ENCODE results near the gene PIGN.
"Not testable (repeated sequence)": the region's sequence is repeated elsewhere in the genome, so short reads cannot be mapped to it uniquely, and the experiment has no call there.

PIGN gene

DNA sequence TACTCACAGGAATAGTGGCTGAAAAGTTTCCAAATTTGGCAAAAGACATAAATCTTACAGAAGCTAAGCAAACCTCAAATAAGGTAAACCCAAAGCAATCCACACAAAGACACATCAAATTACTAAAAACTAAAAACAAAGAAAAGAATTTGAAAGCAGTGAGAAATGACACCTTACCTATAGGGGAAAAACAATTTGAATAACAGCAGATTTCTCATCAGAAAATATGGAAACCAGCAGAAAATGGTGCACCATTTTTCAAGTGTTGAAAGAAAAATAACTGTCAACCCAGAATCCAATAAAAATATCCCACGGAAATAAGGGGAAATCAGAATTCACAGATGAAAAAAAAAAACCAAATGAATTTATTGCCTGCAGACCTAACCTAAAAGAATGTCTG is 138.6 kb downstream of the PIGN start:
- DNase-seq = no peak

DNA sequence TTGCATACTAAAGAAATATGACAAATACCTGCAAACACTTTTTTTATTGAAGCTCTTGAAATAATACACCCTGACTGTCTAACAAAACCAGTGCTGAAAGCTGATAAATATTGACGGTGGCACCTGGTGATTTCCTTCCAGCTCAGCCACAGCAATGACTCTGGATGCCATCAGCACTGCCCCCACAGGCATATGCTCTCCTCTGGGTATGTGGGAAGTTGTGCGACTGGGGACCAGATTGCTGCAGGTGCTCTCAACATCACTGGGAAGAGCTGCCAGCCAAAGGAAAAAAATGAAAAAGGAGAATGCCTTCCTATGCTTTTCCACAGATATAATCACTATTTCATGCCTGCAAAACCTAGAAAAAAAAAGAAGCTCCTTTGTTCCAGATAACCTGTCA is 141.5 kb downstream of the PIGN start:
- no peak for DNase-seq

DNA sequence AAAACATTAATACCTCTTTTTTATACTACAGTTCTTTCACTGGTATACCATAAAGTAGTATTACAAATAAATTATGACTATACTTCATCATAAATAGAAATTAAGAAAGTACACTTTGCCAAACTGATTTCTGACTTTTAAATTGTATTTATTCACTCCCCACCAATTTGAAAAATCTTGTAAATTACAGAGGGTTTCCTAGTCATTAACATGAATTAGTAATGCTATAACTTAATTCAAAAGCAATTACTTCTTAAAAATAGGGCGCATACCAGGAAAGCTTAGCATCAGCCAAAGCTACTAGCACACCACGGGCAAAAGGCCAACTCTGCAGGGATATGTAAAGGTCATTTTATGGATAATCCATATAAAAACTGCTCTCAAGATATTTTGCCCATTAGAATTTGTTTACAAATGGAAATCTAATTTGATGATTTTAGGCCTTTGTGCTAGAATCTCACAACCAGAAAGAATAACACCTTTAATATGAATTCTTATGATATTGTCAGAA is 142.3 kb downstream of the PIGN start:
- DNase-seq = no peak

DNA sequence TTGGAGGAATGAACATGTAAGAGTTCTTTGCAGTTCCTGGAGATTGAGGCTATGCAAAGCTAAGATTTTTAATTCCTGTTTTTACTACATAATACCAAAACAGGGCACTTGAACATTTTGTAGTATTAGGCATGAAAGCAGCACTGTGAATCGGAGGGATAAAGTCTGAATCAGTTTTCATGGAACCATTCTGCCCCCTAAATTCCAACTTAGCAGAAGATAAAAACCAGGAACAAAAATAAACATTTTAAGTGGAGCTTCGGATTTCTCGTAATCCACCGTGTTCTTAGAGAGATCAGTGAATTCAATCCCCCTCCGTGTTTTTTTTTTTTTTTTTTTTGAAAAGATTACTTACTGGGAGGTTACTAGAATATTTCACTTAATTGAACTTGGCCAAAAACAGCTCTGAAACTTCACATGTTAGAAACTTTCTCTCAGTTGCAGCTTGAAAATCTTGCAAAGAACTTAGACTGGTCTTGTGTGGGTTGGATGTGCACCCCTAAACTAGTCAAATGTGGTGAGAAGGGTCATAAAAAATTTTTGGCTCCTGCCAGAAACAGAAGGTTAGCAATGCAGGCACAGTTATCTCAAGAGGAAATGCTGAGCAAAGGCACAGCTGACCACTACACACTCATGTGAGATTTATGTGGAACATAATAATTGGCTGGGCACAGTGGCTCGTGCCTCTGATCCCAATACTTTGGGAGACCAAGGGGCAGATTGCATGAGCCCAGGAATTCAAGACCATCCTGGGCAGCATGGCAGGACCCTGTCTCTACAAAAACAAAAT is 148.7 kb downstream of the PIGN start:
- no peak for DNase-seq

DNA sequence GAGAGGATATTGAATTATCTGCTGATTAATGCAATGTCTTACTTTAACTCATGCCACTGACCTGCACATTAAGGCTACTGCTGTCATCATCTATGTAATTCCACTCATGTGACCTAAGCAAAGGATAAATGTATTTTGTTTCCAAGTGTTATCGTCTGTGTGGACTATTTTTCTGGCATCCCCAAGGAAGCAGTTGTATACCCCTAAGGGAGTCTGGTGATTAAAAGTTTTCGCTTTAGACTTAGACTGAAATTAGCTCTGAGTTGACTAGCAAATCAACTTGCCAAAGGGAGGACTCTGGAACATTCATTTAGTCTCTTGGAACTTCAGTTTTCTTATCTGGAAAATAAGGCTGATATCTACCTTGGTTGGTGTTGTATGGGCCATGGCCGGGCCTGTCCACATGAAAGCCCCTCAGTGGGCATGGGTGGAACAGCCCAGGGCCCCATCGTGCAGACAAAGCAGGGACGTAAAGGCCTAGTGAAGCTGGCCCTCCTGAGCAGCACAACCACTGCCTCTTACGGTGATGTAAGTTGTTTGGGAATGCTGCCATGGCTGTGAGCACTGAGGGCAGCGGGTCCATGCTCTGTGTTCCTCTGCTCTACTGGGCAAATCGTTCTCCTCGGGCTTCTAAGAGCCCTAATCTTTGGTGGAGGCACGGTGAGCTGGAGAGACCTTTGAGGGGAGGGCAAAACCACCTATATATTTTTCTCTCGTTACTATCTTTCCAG is 149.7 kb downstream of the PIGN start:
- no peak for DNase-seq

DNA sequence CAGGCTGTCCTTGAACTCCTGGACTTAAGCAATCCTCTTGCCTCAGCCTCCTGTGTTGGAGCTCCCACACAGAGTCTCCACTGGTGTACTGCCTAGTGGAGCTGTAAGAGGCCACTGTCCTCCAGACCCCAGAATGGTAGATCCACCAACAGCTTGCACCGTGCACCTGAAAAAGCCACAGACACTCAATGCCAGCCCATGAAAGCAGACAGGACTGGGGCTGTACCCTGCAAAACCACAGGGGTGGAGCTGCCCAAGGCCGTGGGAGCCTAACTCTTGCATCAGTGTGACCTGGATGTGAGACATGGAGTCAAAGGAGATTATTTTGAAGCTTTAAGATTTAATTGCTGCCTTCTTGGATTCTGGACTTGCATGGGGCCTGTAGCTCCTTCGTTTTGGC is 152.6 kb downstream of the PIGN start:
- not testable (repeated sequence) for DNase-seq

DNA sequence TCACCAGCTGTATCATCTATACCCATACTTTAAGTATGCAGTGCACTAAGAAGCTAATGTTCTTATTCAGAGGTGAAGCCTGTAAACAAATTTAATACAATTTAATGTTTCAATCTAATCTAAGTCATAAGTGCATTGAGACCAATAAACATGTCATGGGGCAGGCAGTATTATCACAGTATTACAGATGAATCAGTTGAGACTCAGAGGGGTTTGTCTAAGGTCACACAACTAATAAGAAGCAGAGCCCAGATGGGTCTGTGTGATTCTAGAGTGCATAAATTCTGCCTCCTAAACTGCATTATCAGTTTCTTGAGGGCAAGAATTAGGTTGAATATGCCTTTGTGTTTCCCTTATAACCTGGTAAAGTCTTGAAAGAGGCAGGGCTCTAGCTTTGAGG is 153.1 kb downstream of the PIGN start:
- no peak for DNase-seq

DNA sequence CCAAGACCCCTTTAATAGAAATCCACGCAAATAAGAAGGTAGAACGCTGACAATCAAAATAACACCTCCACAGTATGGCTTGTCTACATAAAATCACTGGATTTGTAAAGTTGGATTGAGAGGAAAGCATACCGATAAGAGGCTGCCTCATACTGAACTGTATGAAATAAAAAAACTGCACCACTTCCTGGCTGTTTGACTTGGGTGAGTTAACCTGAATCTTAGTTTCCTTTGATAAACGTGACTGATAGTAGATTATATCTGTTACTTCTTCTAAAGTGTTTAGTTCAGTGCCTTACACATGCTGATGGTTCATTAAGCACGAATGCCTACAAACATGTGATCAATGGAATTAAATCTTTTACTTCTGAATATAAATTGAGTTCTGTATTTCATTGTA is 153.6 kb downstream of the PIGN start:
- DNase-seq = no peak

DNA sequence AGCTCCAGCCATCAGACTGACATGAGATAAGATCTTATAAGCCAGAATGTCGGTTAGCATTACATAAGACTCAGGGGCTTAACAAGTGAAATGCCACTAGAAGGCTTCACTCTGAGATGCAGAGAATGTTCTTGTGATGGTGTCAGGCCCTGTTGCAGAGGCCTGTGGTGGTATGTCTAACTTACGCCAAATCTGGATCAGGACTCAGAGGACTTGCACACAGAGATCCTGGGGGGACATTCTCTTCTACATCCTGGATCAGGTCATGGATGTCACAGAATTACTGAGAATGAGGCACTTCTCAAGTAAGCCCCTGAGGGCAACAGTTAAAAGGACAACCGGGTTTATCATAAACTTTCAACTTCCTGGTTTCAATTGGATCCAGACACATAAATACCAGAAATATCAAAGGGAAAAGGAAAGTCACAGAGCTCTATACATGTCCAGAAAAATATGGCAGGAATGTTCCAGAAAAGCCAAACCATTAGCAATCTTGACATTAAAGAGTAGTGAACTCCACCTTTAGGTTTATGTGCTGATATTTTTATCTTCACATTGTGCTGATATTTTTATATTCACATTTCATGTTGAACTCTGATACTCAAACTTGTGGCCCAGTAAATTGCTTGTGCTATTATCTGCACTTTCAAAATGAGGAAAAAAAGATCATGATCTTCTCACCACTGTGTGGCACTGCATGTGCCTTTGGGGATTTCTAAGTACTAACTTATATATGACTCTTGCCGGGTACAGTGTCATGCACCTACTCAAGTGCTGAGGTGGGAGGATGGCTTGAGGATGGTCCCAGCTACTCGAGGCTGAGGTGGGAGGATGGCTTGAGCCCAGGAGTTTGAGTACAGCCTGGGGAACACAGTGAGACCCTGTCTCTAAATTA is 156.5 kb downstream of the PIGN start:
- no peak for DNase-seq

DNA sequence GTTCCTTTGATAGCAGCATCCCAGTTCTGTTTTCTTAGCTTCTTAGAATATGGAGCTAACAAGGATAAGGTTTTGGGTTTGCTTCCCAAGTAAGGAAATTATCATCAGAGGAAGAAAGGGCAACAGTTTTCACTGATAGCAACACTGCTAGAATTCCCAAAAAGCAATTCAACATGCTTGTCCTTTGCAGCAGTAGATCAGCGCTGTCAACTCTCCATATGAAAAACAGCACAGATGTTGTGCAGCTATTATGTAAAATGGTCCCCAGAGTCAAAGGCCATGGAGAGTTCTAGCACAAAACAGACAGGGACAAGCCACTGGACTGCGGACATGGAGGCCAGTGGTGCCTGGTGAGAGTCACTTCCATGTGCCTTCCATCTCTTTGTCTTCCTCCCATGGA is 158.1 kb downstream of the PIGN start:
- DNase-seq = no peak

DNA sequence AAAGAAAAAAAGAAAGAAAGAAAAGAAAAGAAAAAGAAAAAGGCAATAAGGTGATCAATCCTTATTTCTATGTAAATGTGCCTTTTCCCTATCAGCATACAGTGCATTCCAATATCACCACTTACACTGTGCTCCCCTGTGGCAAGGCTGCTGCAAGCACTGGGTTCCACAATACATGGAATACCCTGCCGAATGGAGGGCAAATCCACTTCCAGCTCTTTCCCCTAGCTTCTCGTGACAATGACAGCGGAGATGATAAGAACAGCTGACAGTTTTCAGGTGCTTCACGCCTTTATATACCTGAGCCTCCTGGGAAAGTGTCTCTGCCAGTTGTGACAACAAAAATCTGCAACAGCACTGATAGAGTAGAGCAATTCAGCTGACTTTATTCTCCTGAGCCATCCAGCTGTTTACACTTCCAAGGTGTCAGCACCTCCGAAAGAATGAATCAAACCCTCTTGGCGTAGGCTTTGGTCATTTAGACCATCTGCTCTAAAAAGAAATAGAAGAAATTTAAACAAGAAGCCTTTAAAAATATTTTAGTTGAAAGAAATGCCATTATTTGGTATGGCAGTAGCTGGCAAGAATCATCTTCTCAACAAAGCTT is 158.8 kb downstream of the PIGN start:
- DNase-seq = no peak

DNA sequence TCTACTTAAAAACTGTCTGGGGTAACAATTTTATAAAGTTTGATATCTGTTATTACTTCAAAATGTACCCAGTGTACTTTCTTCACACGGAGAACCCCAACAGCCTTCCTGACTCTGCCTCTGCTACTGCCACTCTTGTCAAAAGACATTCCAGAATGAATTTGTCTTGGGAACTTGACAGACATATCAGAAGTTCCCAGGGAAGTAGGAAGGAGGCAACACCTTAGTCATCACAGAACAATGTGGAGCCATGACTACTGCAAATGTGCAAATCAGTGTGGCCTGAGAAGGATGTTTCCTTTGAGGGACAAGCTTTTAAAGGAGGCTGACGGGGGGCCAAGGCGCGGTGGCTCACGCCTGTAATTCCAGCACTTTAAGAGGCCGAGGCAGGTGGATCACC is 160.3 kb downstream of the PIGN start:
- no peak for DNase-seq

DNA sequence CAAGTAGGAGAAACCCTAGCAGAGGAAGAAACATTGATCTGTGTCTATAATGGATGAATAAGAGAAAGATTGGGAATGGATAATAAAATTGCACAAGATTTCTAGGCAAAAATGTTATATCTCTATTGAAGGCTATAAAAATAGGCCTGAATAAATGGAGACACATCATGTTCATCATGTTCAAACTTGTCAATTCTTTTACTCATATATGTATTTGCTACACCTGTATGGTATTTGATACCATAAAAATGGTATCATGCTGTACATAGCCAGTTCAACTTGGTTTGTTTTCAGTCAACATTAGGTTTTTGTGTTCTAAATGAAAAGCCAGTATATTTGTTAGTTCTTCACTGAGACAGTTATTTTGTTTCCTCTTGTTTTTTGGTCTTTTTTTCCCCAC is 161.9 kb downstream of the PIGN start:
- no peak for DNase-seq

DNA sequence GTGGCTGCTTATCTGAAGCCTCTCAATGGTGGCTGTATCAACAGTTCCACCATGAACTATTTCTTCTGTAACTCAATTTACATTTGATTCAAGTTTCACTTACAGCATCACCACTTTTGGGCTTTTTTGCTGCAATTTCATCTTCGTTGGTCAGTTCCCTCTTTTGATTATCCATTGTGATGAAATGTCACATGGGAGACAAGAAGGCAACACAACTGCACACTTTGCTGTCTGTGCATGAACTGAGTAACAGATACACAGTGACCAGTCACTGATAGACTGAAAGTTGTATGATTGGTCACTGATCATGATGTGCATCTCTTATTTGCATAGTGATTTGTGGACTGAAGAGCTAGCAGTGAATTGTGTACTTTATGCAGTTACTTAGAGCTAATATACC is 163.3 kb downstream of the PIGN start:
- no peak for DNase-seq

DNA sequence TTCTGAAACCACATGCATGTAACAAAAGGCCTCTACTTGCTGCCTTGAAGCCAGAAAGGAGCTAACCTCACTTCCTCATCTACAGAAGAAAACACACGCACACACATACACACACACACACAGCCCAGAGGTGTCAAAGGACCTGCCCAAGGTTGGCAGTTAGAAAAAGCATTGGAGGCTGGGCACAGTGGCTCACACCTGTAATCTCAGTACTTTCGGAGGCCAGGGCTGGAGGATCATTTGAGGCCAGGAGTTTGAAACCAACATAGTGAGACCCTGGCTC is 168.2 kb downstream of the PIGN start:
- no peak for DNase-seq

DNA sequence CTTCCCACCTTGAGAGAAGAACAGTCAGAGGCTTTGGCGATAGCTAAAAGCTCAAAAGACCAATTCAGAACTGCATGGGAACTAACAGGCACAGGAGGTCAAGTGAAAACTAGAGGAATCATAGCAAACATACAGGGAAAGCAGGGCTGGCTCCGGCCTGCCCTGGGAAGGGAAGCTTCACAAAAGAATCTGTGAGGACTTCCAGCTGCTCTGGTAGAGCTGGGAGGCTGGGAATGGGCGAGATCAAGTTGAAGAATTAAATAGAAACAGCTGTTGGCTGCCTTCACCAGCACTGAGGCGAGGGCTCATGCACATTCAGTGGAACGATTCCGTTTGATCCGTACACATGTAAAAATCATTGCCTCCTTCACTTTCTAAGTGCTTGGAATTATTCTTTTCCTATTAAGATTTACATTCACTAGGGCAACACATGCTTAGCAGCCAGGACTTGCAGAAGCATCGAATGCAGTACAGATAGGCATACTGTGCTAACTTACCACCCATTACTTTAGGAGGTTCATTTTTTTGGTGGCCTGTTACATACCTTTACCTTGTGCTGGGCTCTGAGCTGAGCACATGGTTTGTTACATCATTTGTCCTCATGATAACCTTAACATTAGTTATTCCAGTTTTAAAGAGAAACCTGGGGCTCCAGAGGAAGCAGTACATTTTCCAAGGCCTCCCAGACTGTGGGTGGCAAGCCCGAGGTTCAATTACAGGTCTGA is 168.7 kb downstream of the PIGN start:
- DNase-seq = no peak

DNA sequence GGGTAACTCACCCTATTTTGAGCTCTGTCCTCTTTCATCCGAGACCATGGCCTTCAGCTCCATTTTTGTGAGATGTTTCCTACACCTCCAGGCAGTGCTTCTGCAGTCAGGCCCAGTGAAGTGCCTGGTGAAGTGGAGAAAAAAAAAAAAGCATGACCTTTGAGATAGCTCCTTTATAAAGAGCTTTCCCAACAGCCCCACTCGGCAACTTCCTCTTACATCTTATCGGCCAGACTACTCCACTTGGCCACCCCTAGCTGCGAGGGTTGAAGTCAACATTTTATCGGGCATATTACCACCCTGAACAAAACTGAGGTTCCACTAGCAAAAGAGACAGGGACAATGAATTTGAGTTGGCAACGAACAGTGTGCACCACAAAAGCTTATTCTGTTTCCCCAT is 169.2 kb downstream of the PIGN start:
- no peak for DNase-seq

DNA sequence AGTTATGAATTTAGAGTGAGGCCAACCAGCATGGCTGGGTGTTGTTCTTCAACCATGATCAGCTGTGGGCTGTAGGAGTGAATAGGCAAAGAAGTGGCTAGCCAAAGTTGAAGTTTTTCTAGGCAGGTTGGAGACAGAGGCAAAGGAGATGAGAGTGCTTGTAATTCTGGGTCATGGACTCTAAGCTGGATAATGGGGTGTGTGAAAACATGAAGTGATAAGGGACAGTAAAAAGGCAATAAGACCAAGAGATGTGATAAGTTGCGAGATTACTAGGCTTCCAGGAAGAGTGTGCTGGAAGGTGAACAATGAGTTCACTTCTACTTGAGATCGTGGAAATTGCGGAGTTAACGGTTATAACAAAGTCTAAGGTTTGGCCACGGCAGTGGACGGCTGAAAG is 175.4 kb downstream of the PIGN start:
- no peak for DNase-seq

DNA sequence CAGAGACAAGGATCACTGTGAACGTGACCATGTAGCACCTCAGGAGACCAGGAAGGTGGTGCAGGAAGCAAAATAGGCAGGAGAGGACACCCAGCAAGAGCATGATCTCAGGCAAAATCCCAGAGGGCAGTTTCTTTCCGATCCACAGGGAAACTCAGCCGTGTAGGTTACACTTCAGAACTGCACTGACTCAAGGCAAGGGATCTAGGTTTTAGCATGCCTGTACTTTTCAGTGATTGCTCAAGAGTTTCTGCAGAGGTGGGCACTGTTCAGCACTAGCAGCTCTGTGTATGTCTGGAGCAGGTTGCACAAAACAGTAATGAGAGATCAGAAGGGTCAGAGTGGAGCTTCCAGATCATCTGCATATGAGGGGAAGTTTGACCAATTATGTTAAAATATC is 177.3 kb downstream of the PIGN start:
- DNase-seq = no peak

DNA sequence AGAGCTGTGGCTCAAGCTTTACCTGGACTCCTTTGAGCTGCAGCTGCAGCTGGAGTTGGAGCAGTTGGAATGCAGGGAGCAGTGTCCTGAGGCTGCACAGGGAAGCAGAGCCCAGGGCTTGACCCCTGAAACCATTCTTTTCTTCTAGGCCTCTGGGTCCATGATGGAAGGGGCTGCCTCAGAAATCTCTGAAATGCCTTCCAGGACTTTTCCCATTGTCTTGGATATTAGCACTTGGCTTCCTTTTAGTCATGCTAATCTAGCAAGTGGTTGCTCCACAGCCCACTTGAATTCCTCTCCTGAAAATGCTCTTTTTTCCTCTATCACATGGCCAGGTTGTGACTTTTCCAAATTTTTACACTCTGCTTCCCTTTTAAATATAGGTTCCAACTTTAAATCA is 185.5 kb downstream of the PIGN start:
- DNase-seq = no peak

DNA sequence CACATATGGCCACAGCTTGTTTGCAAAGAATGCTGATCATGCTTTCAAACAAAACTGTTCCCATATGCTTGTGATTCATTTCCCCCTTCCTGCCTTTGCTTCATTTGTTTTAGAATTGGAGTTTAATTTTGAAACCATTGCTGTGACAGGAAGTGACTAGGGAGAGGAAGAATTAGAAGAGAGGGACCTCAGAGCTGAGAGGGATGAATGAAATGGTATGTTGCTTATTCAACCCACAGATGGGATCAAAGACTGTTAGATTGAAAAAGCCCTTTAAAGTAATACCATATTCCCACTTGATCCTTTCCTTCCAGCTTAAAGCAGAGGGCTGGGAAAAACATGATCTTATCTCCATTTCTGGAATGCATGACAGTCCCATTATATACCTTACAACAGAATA is 187.9 kb downstream of the PIGN start:
- DNase-seq = no peak

DNA sequence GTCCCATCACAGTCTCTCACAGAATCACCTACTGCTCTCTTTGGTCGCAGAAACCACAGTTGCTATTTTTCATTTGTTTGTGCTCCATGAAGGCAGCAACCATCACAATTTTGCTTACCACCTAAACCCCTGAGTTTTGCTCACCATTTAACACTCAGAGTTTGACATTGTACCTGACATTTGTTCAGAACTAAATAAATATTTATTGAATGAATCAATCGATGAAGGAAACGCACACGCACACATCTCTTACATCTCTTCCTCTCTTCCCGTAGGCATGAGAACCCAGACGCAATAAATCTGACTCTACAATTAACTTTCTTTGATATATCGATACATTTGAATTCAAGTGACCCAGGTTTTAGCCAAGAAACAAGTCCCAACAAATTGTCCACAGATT is 188.5 kb downstream of the PIGN start:
- DNase-seq = no peak

DNA sequence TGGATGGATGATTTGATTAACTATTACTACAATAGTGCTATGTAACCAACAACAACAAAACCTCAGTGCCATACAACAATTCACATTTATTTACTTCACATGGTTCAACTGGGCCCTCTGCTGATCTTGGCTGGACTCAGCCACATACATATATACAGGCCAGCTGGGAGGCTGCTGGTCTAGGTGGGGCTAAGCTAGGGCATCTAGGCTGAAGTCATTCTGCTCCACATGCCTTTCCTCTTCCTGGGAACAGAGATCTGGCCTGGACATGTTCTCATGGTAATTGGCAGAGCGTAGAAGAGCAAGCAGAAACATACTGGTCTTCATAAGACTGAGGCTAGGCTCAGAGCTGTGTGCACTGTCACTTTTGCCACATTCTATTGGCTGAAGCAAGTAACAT is 191.2 kb downstream of the PIGN start:
- DNase-seq = no peak

All from NCI-H2029 (cell line).